ENCODE data around the gene AFDN. TPM values are rescaled to one million over a fixed set of nuclear protein-coding genes. Genes with fewer than 3 reads are reported as not detected.

Gene AFDN
- total RNA-seq, 1 donor from 2014 or later, result 162 TPM

- no peak for DNase-seq (ENCODE audit: extremely low spot score in 2 of 2)
- H3K4me3 ChIP-seq, result no peak overlapping the region
- H3K9me3 ChIP-seq, result no peaks in the 10 kb centered on the region
- intact Hi-C loops (cut with DNase I), result no loop called here
- no peaks in the 10 kb centered on the region for H3K36me3 ChIP-seq
- TF ChIP-seq POLR2AphosphoS5 (IDR thresholded peaks at IDR 0.05; ENCODE audit: insufficient read depth in 1 of 2, low read depth in 1 of 2) (no peak), POLR2A (IDR thresholded peaks at IDR 0.05) (no peak), CTCF (IDR thresholded peaks at IDR 0.05) (no peak)
- no peak overlapping the region for H3K27ac ChIP-seq
- peaks cover 35% of the 10 kb centered on the region for H3K4me1 ChIP-seq
- H3K27me3 ChIP-seq, result no peaks in the 10 kb centered on the region
Measured at GRCh38 chr6:167835260-167835659, 8.5 kb downstream of the AFDN start.

DNA sequence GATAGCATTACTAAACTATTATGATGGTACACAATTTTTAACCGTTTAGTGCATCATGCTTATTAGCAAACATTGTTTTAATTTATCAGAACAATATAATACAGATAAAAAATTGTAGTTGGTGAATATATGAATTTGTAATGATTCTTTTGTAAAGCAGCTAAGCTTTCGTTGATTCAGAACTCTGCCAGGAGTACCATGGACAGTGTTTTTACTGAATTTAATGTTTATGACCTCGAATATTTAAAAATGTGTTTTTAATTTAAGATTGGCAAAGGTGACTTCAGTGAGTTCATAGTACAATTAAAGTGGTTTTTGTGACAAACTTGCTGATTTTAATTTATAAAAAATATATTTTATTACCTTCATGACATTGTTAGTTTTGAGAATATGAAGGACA, 10.0 kb downstream of the AFDN start:
- TF ChIP-seq CTCF (IDR thresholded peaks at IDR 0.05) (no peak), POLR2A (IDR thresholded peaks at IDR 0.05) (no peak), POLR2AphosphoS5 (IDR thresholded peaks at IDR 0.05; ENCODE audit: insufficient read depth in 1 of 2, low read depth in 1 of 2) (no peak)
- H3K9me3 ChIP-seq, result no peaks in the 10 kb centered on the region
- H3K4me1 ChIP-seq, result peaks cover 35% of the 10 kb centered on the region

GRCh38 chr6:167838207-167838748, 11.6 kb downstream of the AFDN start:
- intact Hi-C loops (cut with DNase I), result no loop called here
- no peaks in the 10 kb centered on the region for H3K9me3 ChIP-seq
- H3K36me3 ChIP-seq, result no peaks in the 10 kb centered on the region
- no peaks in the 10 kb centered on the region for H3K27me3 ChIP-seq
- no peak for DNase-seq (ENCODE audit: extremely low spot score in 2 of 2)
- peaks cover 30% of the 10 kb centered on the region for H3K4me1 ChIP-seq
- H3K4me3 ChIP-seq, result no peak overlapping the region
- TF ChIP-seq CTCF (IDR thresholded peaks at IDR 0.05) (no peak), POLR2AphosphoS5 (IDR thresholded peaks at IDR 0.05; ENCODE audit: insufficient read depth in 1 of 2, low read depth in 1 of 2) (no peak), POLR2A (IDR thresholded peaks at IDR 0.05) (no peak)
- no peak overlapping the region for H3K27ac ChIP-seq

More for the DNA sequence above, 10.0 kb downstream of the AFDN start:
- no peak for DNase-seq (ENCODE audit: extremely low spot score in 2 of 2)
- intact Hi-C loops (cut with DNase I), result no loop called here
- no peaks in the 10 kb centered on the region for H3K36me3 ChIP-seq
- H3K27me3 ChIP-seq, result no peaks in the 10 kb centered on the region
- H3K4me3 ChIP-seq, result no peak overlapping the region
- no peak overlapping the region for H3K27ac ChIP-seq

GRCh38 chr6:167839343-167839742, 12.6 kb downstream of the AFDN start:
- no peak for DNase-seq (ENCODE audit: extremely low spot score in 2 of 2)
- Histone ChIP-seq H3K27me3 (no peaks in the 10 kb centered on the region), H3K27ac (no peak overlapping the region), H3K9me3 (no peaks in the 10 kb centered on the region), H3K4me3 (no peak overlapping the region), H3K36me3 (no peaks in the 10 kb centered on the region), H3K4me1 (peaks cover 28% of the 10 kb centered on the region)
- TF ChIP-seq POLR2A (IDR thresholded peaks at IDR 0.05) (no peak), POLR2AphosphoS5 (IDR thresholded peaks at IDR 0.05; ENCODE audit: insufficient read depth in 1 of 2, low read depth in 1 of 2) (no peak), CTCF (IDR thresholded peaks at IDR 0.05) (no peak)
- intact Hi-C loops (cut with DNase I), result no loop called here

DNA sequence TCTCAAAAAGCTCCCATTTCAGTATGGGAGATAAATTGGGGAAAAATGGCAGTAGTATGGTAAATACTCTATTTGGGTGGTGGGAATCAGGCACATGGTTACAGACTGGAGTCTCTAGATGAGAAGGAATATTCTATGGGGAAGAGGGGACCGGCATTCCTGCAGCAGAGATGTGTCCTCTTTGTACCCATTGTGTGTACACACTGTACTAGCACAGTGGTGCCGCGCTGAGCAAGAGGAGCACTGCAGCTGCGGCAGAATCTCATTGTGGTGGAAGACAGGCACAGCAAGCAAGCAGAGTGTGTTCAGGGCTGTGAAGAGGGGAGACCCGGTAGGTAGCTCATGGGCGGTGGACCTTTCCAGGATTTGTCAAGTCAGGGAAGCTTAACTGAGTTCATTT, 13.0 kb downstream of the AFDN start:
- Histone ChIP-seq H3K27ac (no peak overlapping the region), H3K4me1 (peaks cover 28% of the 10 kb centered on the region), H3K4me3 (no peak overlapping the region), H3K27me3 (no peaks in the 10 kb centered on the region), H3K9me3 (no peaks in the 10 kb centered on the region), H3K36me3 (no peaks in the 10 kb centered on the region)
- DNase-seq (ENCODE audit: extremely low spot score in 2 of 2), result no peak
- intact Hi-C loops (cut with DNase I), result no loop called here
- TF ChIP-seq POLR2AphosphoS5 (IDR thresholded peaks at IDR 0.05; ENCODE audit: insufficient read depth in 1 of 2, low read depth in 1 of 2) (no peak), CTCF (IDR thresholded peaks at IDR 0.05) (no peak), POLR2A (IDR thresholded peaks at IDR 0.05) (no peak)

All from vagina (tissue), 2 donors.